Neural progenitor cell (in vitro differentiated cells): Measurements from ENCODE around the gene OR6K3.

ENCODE experiments used
- CTCF ChIP-seq: fragments of 200-600 bp; sonication (generic); IDR thresholded peaks from 2 replicates; pipeline ENCODE4 v1.5.1; 2017; ENCODE audit warnings: antibody characterized with exemption, mild to moderate bottlenecking
- EZH2 ChIP-seq: fragments of 200-600 bp; sonication (generic); IDR thresholded peaks from 2 replicates; pipeline ENCODE4 v1.6.1; 2017; ENCODE audit warnings: antibody characterized with exemption, mild to moderate bottlenecking, moderate library complexity

- TF ChIP-seq CTCF (no peak), EZH2 (no peak)
These were observed 28.2 kb downstream of the OR6K3 start for GRCh38 chr1:158692356-158692755.
